ENCODE results near the gene FBXL5. TPM values are rescaled to one million over a fixed set of nuclear protein-coding genes. Genes with fewer than 3 reads are reported as not detected.

FBXL5 gene
- total RNA-seq, 1 donor from 2014 or later = 101 TPM

GRCh38 chr4:15658781-15659180 is 3.6 kb upstream of the FBXL5 start:
- no peak overlapping the region for H3K4me3 ChIP-seq
- DNase-seq (no peak), ATAC-seq (no peak)
- TF ChIP-seq CTCF (IDR thresholded peaks at IDR 0.05) = no peak
- H3K9me3 ChIP-seq = no peaks in the 10 kb centered on the region
- H3K27me3 ChIP-seq = no peaks in the 10 kb centered on the region
- intact Hi-C loops (cut with DNase I) = no loop called here
- peaks cover 6% of the 10 kb centered on the region for H3K4me1 ChIP-seq
- no peaks in the 10 kb centered on the region for H3K36me3 ChIP-seq
- H3K27ac ChIP-seq = no peak overlapping the region

GRCh38 chr4:15658136-15658770 is 3.1 kb upstream of the FBXL5 start:
- no peaks in the 10 kb centered on the region for H3K27me3 ChIP-seq
- ATAC-seq (no peak), DNase-seq (no peak)
- TF ChIP-seq CTCF (IDR thresholded peaks at IDR 0.05) = no peak
- H3K36me3 ChIP-seq = no peaks in the 10 kb centered on the region
- peaks cover 6% of the 10 kb centered on the region for H3K4me1 ChIP-seq
- intact Hi-C loops (cut with DNase I) = no loop called here
- H3K27ac ChIP-seq = no peak overlapping the region
- no peak overlapping the region for H3K4me3 ChIP-seq
- no peaks in the 10 kb centered on the region for H3K9me3 ChIP-seq

- no peaks in the 10 kb centered on the region for H3K36me3 ChIP-seq
- H3K9me3 ChIP-seq = no peaks in the 10 kb centered on the region
- peaks cover 14% of the 10 kb centered on the region for H3K4me1 ChIP-seq
- no peak for TF ChIP-seq CTCF (IDR thresholded peaks at IDR 0.05)
- no peak for ATAC-seq
- no peaks in the 10 kb centered on the region for H3K27me3 ChIP-seq
- intact Hi-C loops (cut with DNase I) = no loop called here
- DNase-seq = no peak
- H3K4me3 ChIP-seq = no peak overlapping the region
- no peak overlapping the region for H3K27ac ChIP-seq
These were observed 2.2 kb upstream of the FBXL5 start for GRCh38 chr4:15657366-15657765.

- H3K27me3 ChIP-seq = no peaks in the 10 kb centered on the region
- peak; percentile 41 for ATAC-seq
- intact Hi-C loops (cut with DNase I) = no loop called here
These were observed 897 bp upstream of the FBXL5 start for GRCh38 chr4:15656038-15656470.

GRCh38 chr4:15654593-15655222 is 449 bp downstream of the FBXL5 start:
- ATAC-seq (peak; percentile 70), DNase-seq (peak; percentile 82)
- intact Hi-C loops (cut with DNase I) = no loop called here
- Histone ChIP-seq H3K36me3 (no peaks in the 10 kb centered on the region), H3K27me3 (no peaks in the 10 kb centered on the region), H3K4me3 (peak overlapping the region; percentile 68), H3K9me3 (no peaks in the 10 kb centered on the region), H3K27ac (peak overlapping the region; percentile 89), H3K4me1 (peaks cover 40% of the 10 kb centered on the region)
- no peak for TF ChIP-seq CTCF (IDR thresholded peaks at IDR 0.05)

More at GRCh38 chr4:15656038-15656470, 897 bp upstream of the FBXL5 start:
- Histone ChIP-seq H3K4me3 (peak overlapping the region; percentile 68), H3K9me3 (no peaks in the 10 kb centered on the region), H3K27ac (peak overlapping the region; percentile 99), H3K4me1 (peaks cover 27% of the 10 kb centered on the region), H3K36me3 (no peaks in the 10 kb centered on the region)
- no peak for DNase-seq
- no peak for TF ChIP-seq CTCF (IDR thresholded peaks at IDR 0.05)
